ENCODE results near the gene SYMPK. TPM values are rescaled to one million over a fixed set of nuclear protein-coding genes. Genes with fewer than 3 reads are reported as not detected.

The SYMPK gene
- total and polyA plus RNA-seq, 4 donors, result 22.4 to 98.6 (median 50.9) TPM

DNA sequence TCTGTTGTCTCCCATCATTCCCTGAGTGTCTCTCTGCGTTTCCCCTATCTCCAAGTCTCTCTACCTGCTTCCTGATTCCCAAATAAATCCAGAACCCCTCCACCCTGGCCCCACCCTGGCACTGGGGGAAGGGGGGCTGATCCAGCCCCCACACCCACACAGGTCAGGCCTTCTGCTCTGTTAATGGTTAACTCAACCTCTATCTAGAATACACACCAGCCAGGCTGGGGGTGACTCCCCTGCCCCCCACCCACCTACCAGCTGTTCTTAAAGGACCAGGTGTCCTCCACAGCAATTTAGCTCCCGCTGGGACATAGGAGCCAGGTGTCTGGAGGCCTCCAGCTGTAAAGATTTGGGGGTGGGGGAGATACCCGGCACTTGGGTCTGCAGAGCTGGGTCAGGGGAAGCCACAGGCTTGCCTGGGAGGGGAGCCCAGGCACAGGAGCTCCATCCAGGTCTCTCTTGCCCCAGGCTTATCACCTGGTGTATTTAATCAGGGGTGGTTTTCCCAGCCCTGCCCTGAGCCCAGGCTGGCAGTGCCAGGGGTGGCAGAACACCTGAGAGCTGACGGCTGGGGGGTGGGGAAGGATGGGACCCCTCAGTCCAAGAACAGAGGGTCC, 19.1 kb upstream of the SYMPK start:
- H3K4me3 ChIP-seq (ENCODE audit: low read length in 2 of 2), result no peak overlapping the region
- intact Hi-C loops (cut with DNase I), result loop anchor here in 1 of 2 donors (5.0 kb wide), 1 partner anchor 65 kb away; the partner anchor contains the start of gene RSPH6A
- H3K9me3 ChIP-seq (ENCODE audit: control insufficient read depth, low read length), result no peaks in the 10 kb centered on the region

DNA sequence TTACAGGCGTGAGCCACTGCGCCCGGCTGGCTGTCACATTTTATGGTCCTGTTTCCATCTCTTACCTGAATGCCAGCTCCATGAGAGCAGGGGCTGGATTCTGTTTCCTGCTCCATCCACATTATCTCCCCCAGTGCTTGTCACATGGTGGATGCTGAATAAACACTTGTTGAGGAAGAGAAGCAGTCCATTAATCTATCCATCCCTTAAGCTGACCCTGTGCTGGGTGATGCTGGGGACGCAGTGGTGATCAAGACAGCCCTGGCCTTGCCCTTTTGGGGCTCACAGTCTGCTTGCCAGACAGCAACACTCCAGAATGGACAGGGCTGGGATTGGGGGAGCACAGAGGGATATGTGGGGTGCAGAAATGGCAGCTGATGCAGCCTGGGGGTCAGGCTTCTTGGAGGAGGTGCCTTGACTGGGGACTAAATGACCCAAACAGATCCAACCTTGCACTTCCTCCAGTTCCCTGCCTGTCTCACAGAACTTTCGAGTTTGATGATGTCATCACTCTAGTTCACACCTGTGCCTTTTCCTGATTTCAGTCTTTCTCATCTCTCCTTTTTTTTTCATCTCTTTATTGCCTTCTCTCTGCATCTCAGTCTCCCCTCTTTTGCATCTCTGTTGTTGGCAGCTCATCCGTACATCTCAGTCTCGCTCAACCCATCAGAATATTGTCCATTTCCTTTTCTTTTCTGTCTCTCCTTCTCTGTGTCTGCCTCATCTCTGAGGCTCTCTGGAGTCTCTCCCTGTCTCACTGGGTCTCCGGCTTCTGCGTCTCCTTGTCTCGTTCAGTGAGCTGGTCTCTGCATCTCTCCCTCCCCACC, 18.3 kb upstream of the SYMPK start:
- Histone ChIP-seq H3K9me3 (ENCODE audit: control insufficient read depth, low read length) (no peaks in the 10 kb centered on the region), H3K4me1 (ENCODE audit: control insufficient read depth in 1 of 2, insufficient read depth in 2 of 2, low read length in 2 of 2) (peaks cover 0 to 3% of the 10 kb centered on the region in 2 donors), H3K36me3 (ENCODE audit: control insufficient read depth in 1 of 2, insufficient read depth in 2 of 2, low read length in 1 of 2) (no peaks in the 10 kb centered on the region), H3K27ac (ENCODE audit: low read depth in 1 of 2, low read length in 2 of 2) (no peak overlapping the region), H3K4me3 (ENCODE audit: low read length in 2 of 2) (no peak overlapping the region), H3K27me3 (ENCODE audit: control insufficient read depth in 1 of 2, insufficient read depth in 2 of 2, low read length in 1 of 2) (no peaks in the 10 kb centered on the region)
- ATAC-seq (ENCODE audit: low FRiP score) (no peak), DNase-seq (no peak)
- WGBS, 2 donors, result 83 to 84% methylated on average over 10 of the region's 10 CpGs
- intact Hi-C loops (cut with DNase I), result loop anchor here in 1 of 2 donors (5.0 kb wide), 1 partner anchor 64 kb away; the partner anchor contains the start of gene RSPH6A

More for the DNA sequence above, 19.1 kb upstream of the SYMPK start:
- peaks cover 0 to 3% of the 10 kb centered on the region in 2 donors for H3K4me1 ChIP-seq (ENCODE audit: control insufficient read depth in 1 of 2, insufficient read depth in 2 of 2, low read length in 2 of 2)
- H3K27ac ChIP-seq (ENCODE audit: low read depth in 1 of 2, low read length in 2 of 2), result no peak overlapping the region
- H3K27me3 ChIP-seq (ENCODE audit: control insufficient read depth in 1 of 2, insufficient read depth in 2 of 2, low read length in 1 of 2), result no peaks in the 10 kb centered on the region
- ATAC-seq (ENCODE audit: low FRiP score) (no peak), DNase-seq (no peak)
- 74 to 78% methylated on average over 4 of the region's 4 CpGs for WGBS, 2 donors
- H3K36me3 ChIP-seq (ENCODE audit: control insufficient read depth in 1 of 2, insufficient read depth in 2 of 2, low read length in 1 of 2), result no peaks in the 10 kb centered on the region

DNA sequence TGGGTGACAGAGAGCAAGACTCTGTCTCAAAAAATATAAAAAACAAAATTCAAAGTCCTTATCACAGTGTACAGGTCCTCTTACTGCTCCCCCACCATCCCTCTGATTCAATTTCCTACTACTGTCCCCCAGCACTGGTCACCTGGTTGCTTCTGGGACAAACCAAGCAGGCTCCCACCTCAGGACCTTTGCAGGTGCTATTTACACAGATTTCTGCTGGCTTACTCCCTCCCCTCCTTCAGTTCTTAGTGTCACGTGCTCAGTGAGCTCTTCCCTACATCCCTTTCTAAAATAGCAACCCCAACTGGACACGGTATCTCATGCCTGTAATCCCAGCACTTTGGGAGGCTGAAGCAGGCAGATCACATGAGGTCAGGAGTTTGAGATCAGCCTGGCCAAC, 17.0 kb upstream of the SYMPK start:
- intact Hi-C loops (cut with DNase I), result loop anchor here in 1 of 2 donors (5.0 kb wide), 1 partner anchor 63 kb away; the partner anchor contains the start of gene RSPH6A
- Histone ChIP-seq H3K9me3 (ENCODE audit: control insufficient read depth, low read length) (no peaks in the 10 kb centered on the region), H3K27ac (ENCODE audit: low read depth in 1 of 2, low read length in 2 of 2) (no peak overlapping the region), H3K4me3 (ENCODE audit: low read length in 2 of 2) (no peak overlapping the region), H3K36me3 (ENCODE audit: control insufficient read depth in 1 of 2, insufficient read depth in 2 of 2, low read length in 1 of 2) (no peaks in the 10 kb centered on the region), H3K4me1 (ENCODE audit: control insufficient read depth in 1 of 2, insufficient read depth in 2 of 2, low read length in 2 of 2) (no peaks in the 10 kb centered on the region), H3K27me3 (ENCODE audit: control insufficient read depth in 1 of 2, insufficient read depth in 2 of 2, low read length in 1 of 2) (no peaks in the 10 kb centered on the region)
- DNase-seq, result no peak
- ATAC-seq (ENCODE audit: low FRiP score), result no peak
- 73 to 88% methylated on average over 2 of the region's 2 CpGs for WGBS, 2 donors

DNA sequence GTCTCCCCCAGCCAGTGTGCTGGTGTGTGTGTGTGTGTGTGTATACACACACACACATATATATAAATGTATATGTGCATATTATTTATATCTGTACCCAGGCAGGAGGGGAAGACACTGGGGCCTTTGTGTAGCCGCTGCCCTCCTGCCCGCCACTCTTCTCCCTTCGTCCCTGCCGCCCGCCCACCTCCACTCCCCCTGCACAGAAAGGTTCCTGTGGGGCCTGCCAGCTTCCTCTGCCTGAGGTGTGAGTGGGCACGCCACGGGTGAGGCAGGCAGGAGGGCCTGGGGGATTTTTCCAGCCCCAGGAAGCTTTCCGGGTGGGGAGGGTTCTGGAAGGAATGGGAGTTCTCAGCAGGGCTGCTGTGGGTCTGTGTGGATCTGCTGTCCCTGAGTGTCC, 16.1 kb upstream of the SYMPK start:
- ATAC-seq (ENCODE audit: low FRiP score) (no peak), DNase-seq (no peak)
- no peak overlapping the region for H3K4me3 ChIP-seq (ENCODE audit: low read length in 2 of 2)
- no peaks in the 10 kb centered on the region for H3K9me3 ChIP-seq (ENCODE audit: control insufficient read depth, low read length)
- H3K27ac ChIP-seq (ENCODE audit: low read depth in 1 of 2, low read length in 2 of 2), result no peak overlapping the region
- H3K27me3 ChIP-seq (ENCODE audit: control insufficient read depth in 1 of 2, insufficient read depth in 2 of 2, low read length in 1 of 2), result no peaks in the 10 kb centered on the region
- 73 to 76% methylated on average over 8 of the region's 8 CpGs for WGBS, 2 donors
- H3K4me1 ChIP-seq (ENCODE audit: control insufficient read depth in 1 of 2, insufficient read depth in 2 of 2, low read length in 2 of 2), result no peaks in the 10 kb centered on the region
- intact Hi-C loops (cut with DNase I), result no loop called here
- no peaks in the 10 kb centered on the region for H3K36me3 ChIP-seq (ENCODE audit: control insufficient read depth in 1 of 2, insufficient read depth in 2 of 2, low read length in 1 of 2)

DNA sequence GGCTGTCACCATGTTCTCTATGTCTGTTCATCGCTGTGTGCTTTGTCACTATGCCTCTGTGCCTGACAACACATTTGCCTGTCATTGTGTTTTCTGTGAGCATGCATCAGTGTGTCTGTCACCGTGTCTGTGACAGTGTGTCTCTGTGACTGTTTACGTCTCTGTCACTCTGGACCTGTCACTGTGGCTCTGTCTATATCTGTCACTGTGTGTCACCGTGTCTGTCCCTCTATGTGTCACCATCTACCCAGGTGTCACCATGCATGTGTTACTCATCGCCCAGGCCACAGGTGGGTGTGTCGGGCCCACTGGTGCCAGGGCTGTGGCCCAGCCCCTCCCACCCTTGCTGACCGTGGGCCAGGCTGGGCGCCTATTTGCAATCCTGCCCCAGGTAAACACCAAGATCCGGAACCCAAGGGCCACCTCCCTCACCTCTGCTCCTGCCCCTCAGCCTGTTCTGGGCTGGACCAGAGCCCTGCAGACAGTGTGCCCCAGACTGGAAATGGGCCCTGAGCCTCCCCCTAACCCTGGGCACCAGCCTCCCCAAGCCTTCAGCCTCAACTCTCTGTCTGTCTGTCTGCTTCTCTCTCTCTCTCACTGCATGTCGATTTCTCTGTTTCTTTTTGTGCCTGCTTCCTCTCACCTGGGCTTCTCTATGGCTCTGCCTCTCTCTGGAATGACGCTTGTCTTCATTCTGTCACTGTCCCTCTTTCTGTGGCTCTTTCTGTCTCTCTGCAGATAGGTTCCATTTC, 15.3 kb upstream of the SYMPK start:
- intact Hi-C loops (cut with DNase I), result no loop called here
- Histone ChIP-seq H3K9me3 (ENCODE audit: control insufficient read depth, low read length) (no peaks in the 10 kb centered on the region), H3K36me3 (ENCODE audit: control insufficient read depth in 1 of 2, insufficient read depth in 2 of 2, low read length in 1 of 2) (no peaks in the 10 kb centered on the region), H3K27ac (ENCODE audit: low read depth in 1 of 2, low read length in 2 of 2) (no peak overlapping the region), H3K4me3 (ENCODE audit: low read length in 2 of 2) (no peak overlapping the region), H3K27me3 (ENCODE audit: control insufficient read depth in 1 of 2, insufficient read depth in 2 of 2, low read length in 1 of 2) (no peaks in the 10 kb centered on the region), H3K4me1 (ENCODE audit: control insufficient read depth in 1 of 2, insufficient read depth in 2 of 2, low read length in 2 of 2) (no peaks in the 10 kb centered on the region)
- peak; percentile 5 for ATAC-seq (ENCODE audit: low FRiP score)
- WGBS, 2 donors, result 84 to 86% methylated on average over 11 of the region's 11 CpGs
- no peak for DNase-seq

DNA sequence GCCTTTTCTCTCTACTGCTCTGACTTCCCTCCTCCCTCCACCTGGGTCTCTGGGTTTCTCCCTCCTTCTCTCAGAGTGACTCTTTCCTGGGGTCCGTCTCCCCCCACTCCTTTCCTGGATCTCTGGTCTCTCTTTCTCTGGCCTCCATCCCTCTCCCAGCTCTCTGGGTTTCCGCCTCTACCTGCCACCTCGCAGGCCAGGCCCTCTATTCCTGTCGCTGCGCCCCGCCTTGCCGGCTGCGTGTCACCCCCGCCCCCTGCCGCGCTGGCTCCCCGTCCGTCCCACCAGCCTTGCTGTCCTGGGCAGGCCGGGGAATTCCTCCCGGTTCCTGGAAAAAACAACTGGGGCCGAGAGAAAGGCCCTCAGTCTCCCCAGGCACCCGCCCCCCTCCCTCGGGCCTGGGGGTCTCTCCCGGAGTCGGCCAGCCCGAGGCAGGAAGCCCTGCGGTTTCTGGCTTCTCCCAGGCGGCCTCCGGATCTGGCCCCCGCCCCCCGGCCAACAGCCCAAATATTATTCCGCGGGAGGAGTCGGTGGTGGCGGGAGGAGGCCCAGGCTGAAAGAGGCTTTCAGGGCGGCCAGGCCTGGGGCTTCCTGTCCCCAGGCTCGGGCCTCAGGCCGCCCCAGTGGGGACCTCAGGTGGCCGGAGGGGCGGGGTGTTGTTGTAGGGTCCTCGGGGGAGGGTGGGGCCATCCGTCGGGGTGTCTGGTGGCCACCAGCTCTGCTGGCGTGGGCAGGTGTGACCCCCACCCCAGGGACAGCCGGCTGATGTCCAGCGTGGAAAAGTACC, 13.7 kb upstream of the SYMPK start:
- 9 to 11% methylated on average over 35 to 41 of the region's 41 CpGs for WGBS, 2 donors
- H3K27ac ChIP-seq (ENCODE audit: low read depth in 1 of 2, low read length in 2 of 2), result no peak overlapping the region
- DNase-seq, result peak in 1 of 2 donors; percentile 63

DNA sequence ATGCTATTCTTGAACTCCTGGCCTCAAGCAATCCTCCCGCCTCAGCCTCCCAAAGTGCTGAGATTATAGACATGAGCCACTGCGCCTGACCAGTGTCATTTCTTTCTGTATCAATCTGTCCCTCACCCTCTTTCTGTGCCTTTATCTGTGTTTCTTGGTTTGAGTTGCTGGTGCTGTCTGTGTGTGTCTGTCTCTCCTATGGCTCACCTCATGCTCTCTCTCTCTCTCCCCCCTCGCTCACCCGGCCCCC, 13.1 kb upstream of the SYMPK start:
- H3K27ac ChIP-seq (ENCODE audit: low read depth in 1 of 2, low read length in 2 of 2), result no peak overlapping the region

More for the DNA sequence above, 13.7 kb upstream of the SYMPK start:
- H3K36me3 ChIP-seq (ENCODE audit: control insufficient read depth in 1 of 2, insufficient read depth in 2 of 2, low read length in 1 of 2), result no peaks in the 10 kb centered on the region
- intact Hi-C loops (cut with DNase I), result no loop called here
- peak; percentile 26 for ATAC-seq (ENCODE audit: low FRiP score)
- no peak overlapping the region for H3K4me3 ChIP-seq (ENCODE audit: low read length in 2 of 2)
- no peaks in the 10 kb centered on the region for H3K9me3 ChIP-seq (ENCODE audit: control insufficient read depth, low read length)
- H3K27me3 ChIP-seq (ENCODE audit: control insufficient read depth in 1 of 2, insufficient read depth in 2 of 2, low read length in 1 of 2), result no peaks in the 10 kb centered on the region
- H3K4me1 ChIP-seq (ENCODE audit: control insufficient read depth in 1 of 2, insufficient read depth in 2 of 2, low read length in 2 of 2), result no peaks in the 10 kb centered on the region

DNA sequence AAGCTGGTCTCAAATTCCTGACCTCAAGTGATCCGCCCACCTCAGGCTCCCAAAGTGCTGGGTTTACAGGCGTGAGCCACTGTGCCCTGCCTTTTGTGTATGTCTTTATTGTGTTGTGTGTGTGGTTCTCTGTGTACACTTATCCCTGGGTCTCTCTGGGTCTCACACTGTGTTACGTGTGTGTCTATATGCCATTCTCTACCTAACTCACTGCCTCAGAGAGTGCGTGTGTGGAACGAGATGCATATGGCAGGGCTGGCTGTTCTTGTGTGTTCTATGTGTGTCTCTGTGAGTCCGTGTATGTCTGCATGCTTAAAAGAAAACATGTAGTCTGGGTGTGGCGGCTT, 11.6 kb upstream of the SYMPK start:
- no peaks in the 10 kb centered on the region for H3K4me1 ChIP-seq (ENCODE audit: control insufficient read depth in 1 of 2, insufficient read depth in 2 of 2, low read length in 2 of 2)
- intact Hi-C loops (cut with DNase I), result no loop called here
- DNase-seq, result no peak
- H3K27ac ChIP-seq (ENCODE audit: low read depth in 1 of 2, low read length in 2 of 2), result no peak overlapping the region
- H3K9me3 ChIP-seq (ENCODE audit: control insufficient read depth, low read length), result no peaks in the 10 kb centered on the region
- no peak overlapping the region for H3K4me3 ChIP-seq (ENCODE audit: low read length in 2 of 2)
- ATAC-seq (ENCODE audit: low FRiP score), result no peak
- no peaks in the 10 kb centered on the region for H3K36me3 ChIP-seq (ENCODE audit: control insufficient read depth in 1 of 2, insufficient read depth in 2 of 2, low read length in 1 of 2)
- H3K27me3 ChIP-seq (ENCODE audit: control insufficient read depth in 1 of 2, insufficient read depth in 2 of 2, low read length in 1 of 2), result no peaks in the 10 kb centered on the region
- 88 to 91% methylated on average over 7 of the region's 7 CpGs for WGBS, 2 donors

More for the DNA sequence above, 13.1 kb upstream of the SYMPK start:
- Histone ChIP-seq H3K36me3 (ENCODE audit: control insufficient read depth in 1 of 2, insufficient read depth in 2 of 2, low read length in 1 of 2) (no peaks in the 10 kb centered on the region), H3K9me3 (ENCODE audit: control insufficient read depth, low read length) (no peaks in the 10 kb centered on the region), H3K4me1 (ENCODE audit: control insufficient read depth in 1 of 2, insufficient read depth in 2 of 2, low read length in 2 of 2) (no peaks in the 10 kb centered on the region), H3K27me3 (ENCODE audit: control insufficient read depth in 1 of 2, insufficient read depth in 2 of 2, low read length in 1 of 2) (no peaks in the 10 kb centered on the region), H3K4me3 (ENCODE audit: low read length in 2 of 2) (no peak overlapping the region)
- WGBS, 2 donors, result 52 to 53% methylated on average over 4 of the region's 4 CpGs
- intact Hi-C loops (cut with DNase I), result no loop called here
- ATAC-seq (ENCODE audit: low FRiP score) (no peak), DNase-seq (no peak)
